Medulla oblongata (tissue), 1 donor: ENCODE results near the gene SNAPC5.
"Not testable (repeated sequence)": the region's sequence is repeated elsewhere in the genome, so short reads cannot be mapped to it uniquely, and the experiment has no call there.

Experiments used
- DNase-seq: peaks from one replicate; pipeline ENCODE4 v3.0.0-alpha.2; 2015; ENCODE audit errors: extremely low spot score

Gene SNAPC5, protein sequence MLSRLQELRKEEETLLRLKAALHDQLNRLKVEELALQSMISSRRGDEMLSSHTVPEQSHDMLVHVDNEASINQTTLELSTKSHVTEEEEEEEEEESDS

DNA sequence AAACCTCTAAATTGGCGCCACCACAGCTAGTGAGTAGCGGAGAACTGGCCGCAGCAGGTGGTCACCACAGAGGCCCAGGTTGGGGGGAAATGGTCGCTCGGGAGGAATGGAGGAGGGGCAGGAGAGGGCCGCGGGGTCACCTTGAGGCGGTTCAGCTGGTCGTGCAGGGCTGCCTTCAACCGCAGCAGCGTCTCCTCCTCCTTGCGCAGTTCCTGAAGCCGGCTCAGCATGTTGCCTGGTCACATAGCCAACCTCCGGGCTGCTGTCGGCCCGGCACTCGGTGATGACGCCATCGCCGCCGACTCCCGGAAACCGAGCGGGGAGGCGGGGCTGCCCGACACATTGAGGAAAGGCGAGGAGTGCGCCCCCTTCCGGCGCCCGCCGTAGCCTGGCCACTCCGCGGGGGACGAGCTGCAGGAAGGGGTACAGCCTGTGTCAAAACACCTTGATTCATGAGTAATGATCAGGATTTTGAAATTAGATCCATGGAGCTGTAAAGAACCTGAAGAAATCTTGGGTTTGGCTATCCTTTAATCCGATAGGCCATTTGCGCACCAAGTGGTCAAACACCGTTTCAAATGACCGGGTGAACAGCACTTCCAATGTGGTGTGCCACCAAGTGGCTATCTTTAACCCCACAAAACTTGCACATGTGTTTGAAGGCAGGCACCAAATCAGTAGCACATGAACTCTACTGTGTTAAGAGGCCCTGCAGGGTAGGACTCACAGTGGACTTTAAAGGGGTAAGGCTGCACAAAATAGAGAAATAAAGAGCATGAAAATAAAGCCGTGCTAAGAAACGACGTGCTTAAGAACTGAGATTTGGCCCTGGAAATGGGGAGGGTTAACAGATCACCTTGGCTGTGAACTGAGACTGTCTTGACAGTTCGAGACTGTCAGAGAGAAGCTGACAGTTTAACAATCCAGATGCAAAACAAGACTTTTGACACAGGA lies at the start of gene SNAPC5:
Gene SNAPC5 (minus strand): TSS at position 261 of the 954 bp plus-strand sequence. CDS start 31 bp downstream, at position 230.
- peak; percentile 94 for DNase-seq

DNA sequence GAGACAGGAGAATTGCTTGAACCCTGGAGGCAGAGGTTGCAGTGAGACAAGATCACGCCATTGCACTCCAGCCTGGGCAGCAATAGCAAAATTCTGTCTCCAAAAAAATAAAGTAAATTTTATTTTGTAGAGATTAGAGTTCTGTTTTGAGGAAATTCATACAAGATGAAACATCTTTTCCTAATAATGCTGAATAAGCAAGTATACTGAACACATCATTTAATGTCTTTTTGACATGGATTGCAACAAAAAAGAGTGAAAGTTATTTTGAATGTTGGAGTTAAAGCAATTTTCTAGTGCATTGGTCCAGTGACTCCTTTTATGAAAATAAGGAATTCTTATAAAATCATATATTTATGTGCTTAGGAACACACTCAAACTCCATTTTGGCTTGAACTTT lies 47.7 kb upstream of the SNAPC5 start:
- no peak for DNase-seq

DNA sequence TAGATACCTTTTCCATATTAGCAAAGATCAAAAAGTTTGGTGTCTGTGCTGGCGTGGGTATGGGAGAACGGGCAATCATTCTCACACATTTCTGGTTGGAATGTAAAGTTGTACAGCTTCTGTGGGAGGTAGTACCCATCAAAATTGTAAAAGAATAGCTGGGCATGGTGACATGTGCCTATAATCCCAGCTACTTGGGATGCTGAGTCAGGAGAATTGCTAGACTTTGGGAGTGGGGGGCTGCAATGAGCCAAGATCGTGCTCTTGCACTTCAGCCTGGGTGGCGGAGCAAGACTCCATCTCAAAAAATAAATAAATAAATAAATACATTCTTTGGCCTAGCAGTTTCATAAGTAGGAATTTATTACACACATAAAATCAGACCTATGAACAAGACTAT lies 45.3 kb upstream of the SNAPC5 start:
- no peak for DNase-seq

DNA sequence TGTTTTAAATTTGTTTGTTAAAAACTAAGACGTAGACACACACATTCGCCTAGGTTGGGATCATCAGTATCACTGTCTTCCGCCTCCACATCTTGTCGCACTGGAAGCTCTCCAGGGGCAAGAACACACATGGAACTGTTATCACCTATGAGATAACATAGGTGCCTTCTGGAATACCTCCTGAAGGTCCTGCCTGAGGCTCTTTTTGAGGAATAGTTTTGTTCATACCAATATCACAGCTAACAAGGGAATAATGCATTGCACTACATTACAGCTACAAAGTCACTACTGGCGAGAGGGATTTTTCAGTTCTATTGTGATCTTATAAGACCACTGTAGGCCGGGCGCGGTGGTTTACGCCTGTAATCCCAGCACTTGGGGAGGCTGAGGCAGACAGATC lies 37.5 kb upstream of the SNAPC5 start:
- no peak for DNase-seq

DNA sequence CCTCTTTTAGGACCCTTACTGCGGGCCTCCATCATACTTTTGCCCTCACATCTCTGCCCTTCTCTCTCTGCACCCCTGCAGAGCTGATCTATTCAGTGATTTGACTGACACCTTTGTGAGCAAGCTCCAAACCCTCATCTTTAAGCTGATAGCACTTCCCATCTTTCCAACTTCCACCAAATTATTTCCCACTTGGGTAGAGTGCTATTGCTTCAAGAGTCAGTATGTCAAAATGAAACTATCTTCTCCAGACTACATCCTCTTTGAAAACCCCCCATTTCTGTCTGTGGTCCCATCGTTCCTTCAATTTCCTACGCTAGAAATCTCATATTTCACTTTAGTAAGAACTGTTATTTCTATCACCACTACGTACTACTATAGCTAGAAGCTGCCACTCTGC lies 27.3 kb upstream of the SNAPC5 start:
- DNase-seq = peak; percentile 25

DNA sequence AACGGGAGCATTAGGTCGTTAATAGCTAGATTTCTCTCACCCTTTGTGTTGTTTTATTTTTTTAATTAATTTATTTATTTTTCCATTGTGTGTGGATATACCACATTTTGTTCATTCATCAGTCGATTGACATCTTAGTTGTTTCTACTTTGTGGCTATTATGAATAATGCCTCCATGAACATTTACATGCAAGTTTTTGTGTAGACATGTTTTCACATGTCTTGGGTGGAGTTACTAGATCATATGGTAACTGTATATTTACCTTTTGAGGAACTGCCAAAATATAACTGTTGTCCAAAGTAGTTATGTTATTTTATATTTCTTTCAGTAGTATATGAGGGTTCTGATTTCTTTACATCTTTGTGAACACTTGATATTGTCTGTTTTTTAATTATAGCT lies 26.4 kb upstream of the SNAPC5 start:
- no peak for DNase-seq

DNA sequence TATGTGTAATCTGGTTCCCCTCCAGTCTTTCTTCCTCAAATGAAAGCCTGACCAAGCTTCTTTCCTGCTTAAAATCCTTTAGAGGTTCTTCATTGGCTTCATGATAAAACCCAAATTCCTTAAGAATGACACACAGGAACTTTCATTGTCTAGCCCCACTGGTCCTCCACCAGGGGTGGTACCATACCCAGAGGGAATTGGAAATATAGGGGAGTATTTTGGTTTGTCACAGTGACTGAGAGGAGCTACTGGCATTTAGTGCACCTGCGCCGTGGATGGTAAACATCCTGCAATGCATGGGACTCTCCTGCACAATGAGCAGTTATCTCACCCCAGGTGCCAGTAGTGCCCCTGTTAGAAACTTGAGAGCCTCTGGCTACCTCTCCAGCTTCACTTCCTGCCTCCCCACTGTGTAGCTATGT lies 18.4 kb upstream of the SNAPC5 start:
- DNase-seq = no peak

DNA sequence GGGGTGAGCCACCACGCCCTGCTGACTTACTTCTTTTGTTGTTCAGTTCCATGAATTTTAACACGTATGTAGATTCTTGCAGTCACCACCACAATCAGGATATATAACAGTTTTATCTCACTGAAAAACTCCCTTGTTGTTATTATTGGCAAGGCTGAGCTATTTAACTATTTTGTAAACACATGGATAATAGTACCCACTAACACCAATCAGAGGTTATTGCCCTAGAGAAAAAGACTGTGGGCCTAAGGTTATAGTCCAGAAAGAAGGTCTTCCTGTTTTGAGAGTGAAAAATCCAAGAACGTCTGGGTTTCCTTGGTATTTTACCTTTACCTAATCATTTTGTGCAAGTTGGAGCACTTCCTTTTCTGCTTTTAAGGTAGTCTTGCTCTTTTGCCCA lies 17.0 kb upstream of the SNAPC5 start:
- DNase-seq = no peak

DNA sequence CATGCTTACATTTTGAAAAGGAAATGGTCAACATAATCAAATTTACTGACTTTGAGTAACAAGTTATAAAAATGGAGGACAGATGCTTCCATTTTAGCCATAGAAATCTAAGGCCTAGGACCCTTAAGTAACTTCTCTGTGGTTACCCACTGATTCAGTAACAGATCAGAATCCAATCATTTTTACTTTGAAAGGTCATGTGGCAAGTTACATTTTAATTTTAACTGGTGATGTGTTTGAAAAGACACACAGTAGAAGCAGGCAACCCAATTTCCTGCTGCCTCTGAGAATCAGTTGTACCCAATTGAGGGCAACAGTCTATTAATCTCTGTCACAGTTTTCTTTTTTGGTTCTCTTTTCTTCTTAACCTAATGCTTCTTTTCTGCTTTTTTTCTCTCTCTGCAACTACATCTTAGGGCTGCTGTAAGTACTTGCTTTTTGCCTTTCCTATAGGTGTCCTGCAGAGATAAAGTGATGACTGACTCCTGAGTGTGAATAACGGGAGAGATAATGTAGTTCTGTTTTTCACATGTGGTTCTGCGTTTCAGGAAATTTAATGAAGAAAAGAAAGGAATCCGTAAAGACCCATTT lies 10.8 kb upstream of the SNAPC5 start:
- DNase-seq = no peak

DNA sequence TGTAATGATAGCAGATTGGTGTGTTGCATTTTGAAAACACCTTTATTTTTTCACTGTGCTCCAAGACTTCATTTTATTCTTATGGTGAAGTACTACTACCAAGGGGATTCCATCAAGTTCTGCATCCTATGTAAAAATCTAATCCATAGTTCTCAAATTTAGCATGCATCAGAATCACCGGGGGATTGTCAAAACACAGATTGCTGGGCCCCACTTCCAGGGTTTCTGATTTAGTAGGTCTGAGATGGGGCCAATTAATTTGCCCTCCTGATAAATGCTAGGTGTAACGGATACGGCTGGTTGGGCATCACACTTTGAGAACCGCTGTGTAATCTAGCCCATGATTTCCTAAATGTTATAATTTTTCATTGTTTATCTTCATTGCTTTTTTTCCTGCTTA lies 8.3 kb upstream of the SNAPC5 start:
- DNase-seq = no peak

DNA sequence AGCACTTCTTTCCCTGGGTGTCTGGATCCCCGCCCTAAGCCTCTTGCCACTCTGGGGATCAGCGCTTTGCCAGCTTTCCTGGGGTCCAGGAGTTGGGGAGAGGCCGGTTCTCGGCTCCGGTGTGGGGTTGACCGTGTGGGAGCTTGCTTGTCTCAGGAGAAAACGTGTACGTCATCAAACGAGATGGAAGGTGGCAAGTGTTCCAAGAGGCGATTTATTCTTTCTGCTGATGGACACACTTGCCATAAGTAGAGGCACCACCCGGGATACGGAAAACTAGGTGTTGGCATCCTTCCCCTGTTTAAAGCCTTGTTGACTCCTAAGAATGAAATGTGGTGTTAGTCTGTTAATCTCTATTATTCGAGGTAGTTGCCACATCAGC lies 7.9 kb upstream of the SNAPC5 start:
- no peak for DNase-seq

DNA sequence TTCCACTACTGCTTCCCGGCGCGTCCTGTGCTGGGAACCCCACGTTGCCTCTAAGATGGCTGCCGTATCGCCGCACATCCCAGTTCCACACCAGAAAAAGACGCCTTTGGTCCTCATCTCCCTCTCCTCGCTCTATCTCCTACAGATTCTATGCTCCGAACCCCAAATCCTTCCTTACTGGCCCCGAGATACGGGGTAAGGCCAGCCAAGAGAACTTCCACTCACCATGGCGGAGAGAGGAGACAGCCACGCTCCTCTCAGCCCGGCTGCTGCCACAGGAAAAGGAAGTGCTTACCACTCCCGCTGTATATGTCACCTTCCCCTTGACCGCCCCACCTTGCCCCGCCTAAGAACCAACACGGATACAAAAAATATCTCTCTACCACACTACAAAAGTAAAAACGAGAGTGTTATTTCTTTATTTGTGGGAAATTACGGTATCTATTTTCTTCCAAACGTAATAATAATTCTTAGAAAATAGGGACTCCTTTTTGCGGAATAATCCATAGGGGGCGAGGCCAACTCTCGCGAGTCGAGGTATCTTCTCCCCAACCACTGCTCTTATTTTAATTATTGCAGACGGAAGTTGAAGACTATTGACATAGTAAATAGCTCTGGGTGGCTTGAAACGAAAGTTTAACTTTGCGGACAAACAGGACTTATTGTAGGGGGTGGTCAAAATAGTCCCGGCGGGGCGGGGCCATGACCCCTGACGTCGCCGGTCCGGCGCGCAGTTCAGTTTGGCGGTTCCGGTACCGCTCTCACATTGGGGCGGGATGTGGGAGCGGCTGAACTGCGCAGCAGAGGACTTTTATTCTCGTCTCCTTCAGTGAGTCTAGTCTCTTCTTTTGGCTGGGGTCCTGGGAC lies 7.2 kb upstream of the SNAPC5 start, which contains the start of the genes RPL4 and ZWILCH:
Gene RPL4 (minus strand): TSS at position 293 of the 867 bp plus-strand sequence. CDS start 65 bp downstream, at position 228.
Gene ZWILCH (plus strand): TSS at position 764 of the 867 bp plus-strand sequence. CDS start 13 bp downstream, at position 777.
- DNase-seq = peak; percentile 82

DNA sequence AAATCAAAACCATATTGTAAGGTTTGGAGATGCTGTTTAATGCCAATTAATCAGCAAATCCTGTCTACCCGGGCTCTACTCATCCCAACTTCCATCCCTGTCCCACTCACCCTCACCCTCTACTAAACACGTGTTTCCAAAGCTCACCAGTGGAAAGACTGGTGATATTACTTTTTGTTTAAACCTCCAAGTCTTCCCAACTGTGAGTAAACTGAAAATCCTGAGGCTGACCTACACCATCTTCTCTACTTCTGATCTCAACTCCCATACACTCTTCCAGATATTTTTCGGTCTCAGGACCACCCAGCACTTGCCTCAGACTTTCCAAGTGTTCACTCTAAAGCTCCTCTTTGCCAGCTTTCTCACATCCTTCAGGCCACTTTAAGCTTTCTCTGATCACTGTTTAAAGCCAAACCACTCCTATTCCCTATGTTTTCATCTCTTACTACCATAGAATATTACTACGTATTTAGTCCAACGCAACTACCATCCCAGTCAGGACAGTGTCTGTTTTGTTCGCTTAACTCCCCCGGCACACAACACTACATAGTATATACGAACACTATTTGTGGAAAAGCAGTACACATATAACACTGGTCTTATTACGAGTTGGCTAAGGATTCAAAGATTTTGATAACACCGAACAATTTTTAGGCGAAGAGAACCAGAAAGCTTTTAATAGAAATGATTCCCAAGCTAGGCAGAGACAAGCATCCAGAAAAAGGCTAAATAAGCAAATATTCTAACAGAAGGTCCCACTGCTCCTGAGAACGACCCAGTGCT lies 6.4 kb upstream of the SNAPC5 start:
- DNase-seq = no peak

DNA sequence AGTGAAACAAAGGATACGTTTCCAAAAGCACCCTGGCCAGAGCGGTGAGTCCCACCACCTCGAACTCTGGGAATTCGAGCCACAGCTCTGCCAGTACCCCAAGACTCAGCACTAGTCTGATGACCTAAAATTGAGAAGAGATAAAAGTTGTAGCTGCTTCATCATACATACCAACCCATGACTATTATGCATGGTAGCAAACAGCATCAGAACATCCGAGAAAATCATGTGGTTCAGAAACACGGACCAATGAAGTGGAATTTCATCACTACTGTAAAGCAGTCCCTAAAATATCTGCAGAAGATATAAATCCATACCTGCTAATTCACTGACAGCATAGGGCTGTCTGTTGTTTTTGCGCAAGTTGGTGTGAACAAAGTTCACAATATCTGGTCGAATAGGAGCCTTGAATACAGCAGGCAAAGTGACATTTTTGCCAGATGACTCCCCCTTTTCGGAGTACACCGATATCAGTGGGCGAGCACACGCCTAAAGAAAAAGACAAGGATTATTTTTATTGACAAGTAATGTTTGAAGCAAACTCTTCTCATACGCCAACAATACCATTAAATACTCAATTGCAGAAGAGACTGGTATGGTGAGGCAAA lies 5.6 kb upstream of the SNAPC5 start:
- DNase-seq = not testable (repeated sequence)

DNA sequence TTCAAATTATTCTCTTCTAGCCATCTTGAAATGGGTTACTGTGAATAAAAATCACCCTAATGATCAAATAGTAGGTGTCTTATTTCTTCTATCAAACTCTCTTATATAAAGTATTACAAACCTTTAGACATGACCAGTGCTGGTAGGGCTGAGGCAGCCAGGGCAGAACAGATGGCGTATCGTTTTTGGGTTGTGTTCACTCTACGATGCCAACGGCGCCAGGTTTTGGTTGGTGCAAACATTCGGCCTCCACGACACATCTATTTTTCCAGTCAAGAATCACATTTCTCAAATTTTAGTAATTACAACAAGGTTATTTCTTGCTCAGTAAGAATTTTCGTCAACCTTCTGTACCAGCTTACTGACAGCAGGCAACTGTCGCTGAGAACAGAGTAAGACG lies 4.9 kb upstream of the SNAPC5 start:
- no peak for DNase-seq

DNA sequence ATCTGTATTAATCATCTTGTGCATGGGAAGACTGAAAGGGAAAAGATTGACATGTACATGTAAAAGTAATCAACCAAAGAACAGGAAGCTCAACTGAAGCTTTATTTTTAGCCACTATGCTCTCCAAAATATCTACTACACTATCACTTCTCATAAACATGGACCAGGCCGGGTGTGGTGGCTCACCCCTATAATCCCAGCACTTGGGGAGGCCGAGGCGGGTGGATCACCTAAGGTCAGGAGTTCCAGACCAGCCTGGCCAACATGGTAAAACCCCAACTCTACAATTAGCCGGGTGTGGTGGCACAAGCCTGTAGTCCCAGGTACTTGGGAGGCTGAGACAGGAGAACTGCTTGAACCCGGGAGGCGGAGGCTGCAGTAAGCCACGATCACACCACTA lies 2.8 kb upstream of the SNAPC5 start:
- not testable (repeated sequence) for DNase-seq

DNA sequence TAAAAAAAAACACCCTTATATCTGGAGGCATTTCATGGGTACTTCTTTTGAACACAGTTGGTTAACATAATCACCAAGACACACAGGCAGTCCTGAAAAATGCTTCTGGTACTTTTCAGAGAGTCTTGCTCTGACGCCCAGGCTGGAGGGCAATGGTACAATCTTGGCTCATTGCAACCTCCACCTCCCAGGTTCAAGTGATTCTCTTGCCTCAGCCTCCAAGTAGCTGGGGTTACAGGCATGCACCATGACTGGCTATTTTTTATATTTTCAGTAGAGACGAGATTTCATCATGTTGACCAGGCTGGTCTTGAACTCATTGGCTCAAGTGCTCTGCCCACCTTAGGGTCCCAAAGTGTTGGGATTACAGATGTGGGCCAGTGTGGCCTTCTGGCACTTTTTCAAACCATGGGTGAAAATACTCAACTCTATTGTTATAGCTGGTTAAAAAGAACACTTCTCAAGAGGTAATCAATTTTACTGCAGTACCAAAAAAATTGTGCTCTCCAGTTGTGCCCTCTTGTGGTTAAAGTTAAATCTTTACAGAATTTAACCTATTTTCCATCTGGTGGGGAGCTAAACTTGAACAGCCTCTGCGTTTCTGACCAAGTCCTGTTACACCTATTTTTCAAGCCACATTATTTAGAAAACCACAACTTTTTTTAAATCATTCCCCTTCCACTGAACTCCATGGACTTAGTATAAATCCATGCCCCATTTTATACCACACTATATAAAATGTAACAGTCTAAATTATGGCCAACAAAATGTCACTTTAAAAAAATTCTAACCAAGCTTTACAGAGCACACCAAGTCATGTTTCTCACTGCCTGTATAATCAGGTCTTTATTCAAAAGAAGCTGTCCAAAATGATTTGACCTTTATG lies 1.2 kb upstream of the SNAPC5 start:
- peak; percentile 29 for DNase-seq

DNA sequence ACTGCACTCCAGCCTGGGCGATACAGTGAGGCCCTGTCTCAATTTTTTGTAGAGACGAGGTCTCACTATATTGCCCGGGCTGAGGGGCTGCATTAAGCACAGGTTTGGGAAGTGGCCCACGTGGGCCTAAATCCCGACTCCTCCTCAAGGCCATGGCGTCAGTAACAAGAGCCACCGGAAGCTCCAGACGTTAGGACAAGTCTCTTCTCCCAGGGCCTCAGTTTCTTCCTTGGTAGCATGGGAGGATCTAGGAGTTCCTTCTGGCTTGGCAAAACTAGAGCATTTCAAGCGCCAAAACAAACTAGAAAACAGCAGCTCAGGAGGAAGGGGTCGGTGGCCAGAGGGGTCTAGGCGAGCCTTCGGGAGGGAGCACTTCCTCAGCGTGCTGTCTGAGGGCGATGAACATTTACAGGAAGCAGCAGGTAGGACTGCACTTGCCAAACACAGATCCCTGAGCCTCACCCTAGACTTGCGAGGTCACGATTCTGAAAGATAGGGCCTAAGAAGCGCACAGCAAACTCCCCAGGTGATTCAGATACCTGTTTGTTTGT lies 536 bp downstream of the SNAPC5 start:
- DNase-seq = no peak

DNA sequence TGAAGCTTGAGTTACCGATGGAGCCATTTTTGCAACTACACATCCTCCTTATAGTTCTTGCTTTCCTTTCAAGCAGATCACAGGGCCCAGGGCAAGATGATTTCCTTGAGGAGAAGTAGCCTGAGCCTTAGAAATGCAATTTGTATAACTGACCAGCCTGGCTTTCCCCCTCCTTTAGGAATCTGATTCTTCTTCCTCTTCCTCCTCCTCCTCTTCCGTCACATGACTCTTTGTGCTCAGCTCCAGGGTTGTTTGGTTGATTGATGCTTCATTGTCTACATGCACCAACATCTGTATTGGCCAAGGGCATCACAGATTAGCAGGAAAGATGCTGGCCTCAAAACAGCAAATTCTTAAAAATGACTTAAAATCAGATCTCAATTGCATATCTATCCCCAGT lies 3.3 kb downstream of the SNAPC5 start:
- DNase-seq = no peak
